Activated CD4-positive, alpha-beta T cell treated with anti-CD3 and anti-CD28 coated beads for 48 hours (primary cell): ENCODE data around the gene NUP214.
"Not testable (repeated sequence)": the region's sequence is repeated elsewhere in the genome, so short reads cannot be mapped to it uniquely, and the experiment has no call there.

Experiments used
- DNase-seq: peaks from one replicate; pipeline ENCODE4 v3.0.0-alpha.2; 2020

The NUP214 gene

GRCh38 chr9:131117762-131118145 is 7.6 kb upstream of the NUP214 start:
- no peak for DNase-seq

DNA sequence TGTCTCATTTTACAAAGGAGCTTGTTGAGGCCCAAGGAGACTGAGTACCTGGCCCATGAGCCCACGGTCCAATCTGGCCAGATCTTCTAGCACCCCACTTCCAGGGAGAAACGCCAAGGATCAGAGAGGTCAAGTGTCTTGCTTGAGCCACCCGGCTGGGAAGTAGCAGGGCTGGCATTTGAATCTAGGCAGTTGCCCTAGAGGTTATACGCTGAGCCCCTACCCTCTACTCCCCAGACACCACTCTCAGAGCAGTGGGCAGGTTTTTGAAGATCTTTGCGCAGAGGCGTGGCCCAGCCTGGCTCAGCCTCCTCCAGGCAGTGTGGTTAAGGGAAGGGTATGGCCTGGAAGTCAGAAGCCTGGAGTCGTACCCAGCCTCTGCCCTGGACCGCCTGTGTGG is 5.8 kb upstream of the NUP214 start:
- DNase-seq: no peak

- DNase-seq: no peak
Measured at GRCh38 chr9:131120620-131121228, 4.7 kb upstream of the NUP214 start.

- no peak for DNase-seq
Measured at GRCh38 chr9:131121346-131121745, 4.0 kb upstream of the NUP214 start.

DNA sequence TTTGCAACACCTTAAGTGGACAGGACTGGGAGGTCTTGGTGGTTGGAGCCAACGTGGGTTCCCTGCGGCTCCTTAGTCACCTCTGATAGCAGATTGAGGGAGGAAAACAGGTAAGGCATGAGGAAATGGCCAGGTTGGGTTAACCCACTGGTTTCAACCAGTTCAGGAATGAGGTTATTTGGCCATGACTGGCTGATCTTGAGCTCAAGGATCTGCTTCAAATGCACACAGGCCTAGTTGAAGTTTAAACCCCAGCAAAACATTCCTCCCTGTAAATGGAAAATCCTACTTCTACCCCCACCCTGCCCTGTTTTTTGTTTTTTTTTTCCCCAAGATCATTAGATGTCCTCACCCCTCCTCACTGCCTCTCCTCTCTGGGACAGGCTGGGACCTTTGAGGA is 3.2 kb upstream of the NUP214 start:
- no peak for DNase-seq

DNA sequence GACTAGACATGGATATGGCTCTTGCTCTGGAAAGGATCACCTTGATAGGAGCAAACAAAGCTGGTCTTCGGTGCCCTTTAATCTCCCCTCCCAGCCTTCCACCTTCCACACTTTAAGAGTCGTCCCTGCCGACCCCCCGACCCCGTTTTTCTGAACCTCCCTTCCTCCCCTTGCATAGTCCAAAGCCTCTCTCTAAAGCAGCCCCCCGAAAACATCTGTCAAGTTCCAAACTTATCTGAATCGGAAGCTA is 423 bp upstream of the NUP214 start:
- no peak for DNase-seq

DNA sequence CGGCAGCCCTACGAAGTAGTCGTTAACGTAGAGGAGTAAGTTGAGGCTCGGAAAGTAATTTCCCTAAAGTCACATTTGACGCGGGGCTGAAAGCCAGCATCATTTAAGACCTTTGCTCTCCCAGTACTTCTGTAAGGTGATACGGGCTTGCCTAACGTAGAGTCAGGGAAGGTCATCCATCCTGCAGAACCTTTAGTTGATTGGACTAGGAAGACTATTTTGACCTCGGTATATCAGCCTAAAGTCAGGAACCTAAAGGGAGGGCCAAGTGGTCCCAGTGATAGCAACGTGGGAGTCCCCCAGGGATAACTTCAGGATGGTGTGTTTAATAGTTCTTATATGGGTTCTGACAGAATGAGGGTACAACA is 657 bp downstream of the NUP214 start:
- no peak for DNase-seq

GRCh38 chr9:131129183-131129582 is 3.8 kb downstream of the NUP214 start:
- DNase-seq: no peak

DNA sequence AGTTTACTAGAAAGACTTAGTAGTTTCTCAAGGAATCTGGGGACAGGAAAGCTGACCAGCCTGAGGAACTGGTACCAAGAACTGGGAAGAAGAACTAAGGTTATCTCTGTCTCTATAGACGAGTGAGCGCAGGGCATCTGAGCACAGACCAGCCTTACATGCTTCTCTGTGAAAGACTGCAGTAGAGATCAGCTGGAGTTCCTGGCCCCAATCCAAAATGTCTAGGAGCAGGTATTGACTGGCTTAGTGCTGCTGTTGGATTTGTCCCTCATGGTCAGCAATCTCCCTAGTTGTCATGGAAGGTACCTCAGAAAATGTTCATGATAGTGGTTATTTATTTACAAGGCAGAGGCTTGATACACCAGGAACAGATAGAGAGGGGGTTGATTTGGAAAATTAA is 13.3 kb downstream of the NUP214 start:
- DNase-seq: no peak

- no peak for DNase-seq
Measured at GRCh38 chr9:131140112-131140511, 14.7 kb downstream of the NUP214 start.

DNA sequence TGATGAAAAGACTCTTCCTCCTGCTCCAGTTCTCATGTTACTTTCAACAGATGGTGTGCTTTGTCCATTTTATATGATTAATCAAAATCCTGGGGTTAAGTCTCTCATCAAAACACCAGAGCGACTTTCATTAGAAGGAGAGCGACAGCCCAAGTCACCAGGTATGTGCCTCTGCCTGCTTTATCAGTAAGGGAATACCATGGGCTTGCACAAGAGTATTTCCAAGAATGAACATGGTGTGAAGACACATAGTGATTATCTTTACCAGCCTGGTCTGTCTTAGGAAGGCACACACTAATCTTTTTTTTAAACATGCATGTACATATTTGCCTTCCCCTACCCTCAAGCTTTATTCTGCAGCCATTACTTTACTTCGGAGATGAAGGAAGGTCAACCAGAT is 15.2 kb downstream of the NUP214 start:
- no peak for DNase-seq

DNA sequence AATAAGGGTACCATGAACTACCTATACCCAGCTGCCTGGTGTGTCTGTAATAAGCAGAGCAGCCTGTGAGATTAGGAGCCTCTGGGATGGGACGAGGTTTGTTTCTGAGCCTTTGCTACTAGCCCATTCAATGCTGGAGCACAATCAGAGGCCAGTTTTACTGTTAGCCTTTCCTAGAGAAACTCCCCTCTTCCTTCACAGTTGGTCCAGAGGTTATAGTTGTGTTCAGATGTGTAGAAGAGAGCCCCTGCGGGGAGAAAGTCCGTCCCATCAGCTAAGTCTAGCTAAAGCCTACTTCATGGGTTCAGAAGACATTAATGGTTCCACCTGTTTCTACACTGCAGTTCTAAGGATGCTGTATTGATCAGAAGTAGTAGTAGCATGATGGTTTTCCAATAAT is 16.8 kb downstream of the NUP214 start:
- DNase-seq: no peak

GRCh38 chr9:131144201-131144600 is 18.8 kb downstream of the NUP214 start:
- no peak for DNase-seq

- no peak for DNase-seq
Measured at GRCh38 chr9:131145245-131145644, 19.9 kb downstream of the NUP214 start.

- DNase-seq: no peak
Measured at GRCh38 chr9:131146186-131146585, 20.8 kb downstream of the NUP214 start.

GRCh38 chr9:131148276-131148675 is 22.9 kb downstream of the NUP214 start:
- no peak for DNase-seq

DNA sequence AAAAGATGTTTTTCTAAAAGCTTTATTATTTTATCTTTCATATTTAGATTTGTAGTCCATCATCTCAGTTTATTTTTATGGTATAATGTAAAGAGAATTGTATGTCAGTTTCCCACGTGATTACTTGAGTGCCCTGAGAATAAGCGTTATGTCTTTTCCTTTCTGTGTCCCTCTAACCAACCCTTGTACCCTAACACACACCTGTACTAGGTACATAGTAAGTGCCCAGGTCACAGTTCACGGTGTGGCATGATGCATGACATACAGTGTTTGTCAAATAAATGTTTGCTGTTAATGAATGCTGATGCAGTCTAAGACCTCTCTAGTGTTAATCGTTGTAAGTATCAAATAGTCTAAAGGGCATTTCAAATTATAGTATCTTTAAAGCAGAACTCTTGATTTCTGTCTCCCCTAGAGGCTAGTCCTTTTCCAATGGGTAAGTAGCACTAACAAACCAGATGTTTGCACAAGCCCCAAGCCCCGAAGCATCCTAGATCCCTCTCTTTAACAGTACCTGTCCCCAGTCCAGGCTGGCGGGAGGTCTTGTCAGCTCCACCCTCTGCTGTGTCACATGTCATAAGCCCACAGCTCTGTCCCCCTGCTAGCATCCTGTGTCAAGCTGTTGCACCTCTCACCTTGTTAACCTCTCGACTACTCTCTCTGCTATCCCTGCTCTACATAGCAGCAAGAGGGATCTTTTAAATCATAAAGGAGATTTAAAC is 23.7 kb downstream of the NUP214 start:
- DNase-seq: no peak

- DNase-seq: no peak
Measured at GRCh38 chr9:131149688-131150053, 24.3 kb downstream of the NUP214 start.

DNA sequence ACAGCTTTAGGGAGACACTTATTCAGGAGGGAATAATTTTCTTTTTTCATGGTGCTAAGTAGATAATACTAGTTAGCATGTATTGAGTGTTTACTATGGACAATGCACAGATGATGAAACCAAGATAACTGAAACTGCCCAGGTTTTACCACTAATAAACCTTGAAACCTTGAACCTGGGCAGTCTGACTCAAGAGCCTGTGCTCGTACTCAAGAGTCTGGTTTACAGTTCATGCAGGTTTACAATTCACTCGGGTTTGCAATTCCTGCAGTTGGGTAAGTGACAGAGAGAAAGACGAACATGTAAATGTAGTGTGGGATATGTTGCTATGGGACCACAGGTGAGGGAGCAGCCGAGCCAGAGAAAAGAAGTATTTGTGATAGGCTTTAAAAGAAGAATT is 28.2 kb downstream of the NUP214 start:
- no peak for DNase-seq

- not testable (repeated sequence) for DNase-seq
Measured at GRCh38 chr9:131158673-131159072, 33.3 kb downstream of the NUP214 start.

GRCh38 chr9:131160416-131161112 is 35.2 kb downstream of the NUP214 start:
- no peak for DNase-seq

GRCh38 chr9:131161585-131161984 is 36.2 kb downstream of the NUP214 start:
- no peak for DNase-seq

- no peak for DNase-seq
Measured at GRCh38 chr9:131162886-131163285, 37.5 kb downstream of the NUP214 start.

DNA sequence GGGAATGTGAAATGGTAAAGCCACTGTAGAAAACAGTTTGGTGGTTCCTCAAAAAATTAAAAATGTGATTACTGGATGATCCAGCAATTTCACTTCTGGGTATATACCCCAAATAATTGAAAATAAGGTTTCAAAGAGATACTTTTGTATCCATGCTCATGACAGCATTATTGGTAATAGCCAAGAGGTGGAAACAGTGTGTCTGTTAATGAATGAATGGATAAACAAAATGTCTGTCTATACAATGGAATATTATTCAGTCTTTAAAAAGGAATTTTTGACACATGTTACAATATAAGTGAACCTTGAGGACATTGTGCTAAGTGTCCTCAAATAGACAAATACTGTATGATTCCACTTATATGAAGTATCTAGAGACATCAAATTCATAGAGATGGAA is 40.1 kb downstream of the NUP214 start:
- no peak for DNase-seq

DNA sequence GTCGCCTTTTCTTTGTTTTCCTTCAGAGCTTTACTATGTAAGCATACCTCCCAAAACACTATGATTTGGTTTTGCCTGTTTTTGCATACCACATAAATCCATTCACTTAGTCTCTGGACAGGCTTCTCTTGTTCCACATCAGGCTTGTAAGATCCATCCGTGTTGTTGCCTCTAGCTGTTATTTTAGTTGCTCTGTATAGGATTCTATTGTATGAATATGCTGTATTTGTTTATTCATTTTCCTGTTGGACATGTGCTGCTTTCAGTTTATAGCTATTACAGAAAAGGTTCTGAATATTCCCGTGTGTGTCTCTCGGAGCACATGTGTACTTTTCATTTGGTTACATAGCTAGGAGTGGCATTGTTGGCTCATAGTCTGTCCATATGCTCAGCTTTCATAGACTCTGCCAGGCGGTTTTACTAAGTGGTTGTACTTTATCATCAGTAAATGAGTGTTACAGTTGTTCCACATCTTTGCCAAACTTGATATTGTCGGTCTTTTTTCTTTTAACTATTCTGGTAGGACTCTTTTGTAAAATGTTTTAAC is 41.8 kb downstream of the NUP214 start:
- DNase-seq: no peak
